Duodenal mucosa (tissue), 2 donors: ENCODE data around the gene VSIG10L2.

ENCODE experiments used
- H3K27ac ChIP-seq: one replicate; pipeline ENCODE4 v1.7.0; 2013; ENCODE audit warnings: low read depth, low read length
- H3K27me3 ChIP-seq, 2 donors: one replicate each; pipeline ENCODE4 v1.7.0; 2013; ENCODE audit warnings: low read length in 2 of 2, control low read depth in 1 of 2; ENCODE audit not compliant: insufficient read depth in 2 of 2, control insufficient read depth in 1 of 2
- H3K36me3 ChIP-seq, 2 donors: one replicate each; pipeline ENCODE4 v1.7.0; 2013; ENCODE audit warnings: low read length in 2 of 2, control low read depth in 1 of 2; ENCODE audit not compliant: insufficient read depth in 2 of 2, control insufficient read depth in 1 of 2
- H3K4me1 ChIP-seq, 2 donors: one replicate each; pipeline ENCODE4 v1.7.0; 2013; ENCODE audit warnings: low read length in 2 of 2, control low read depth in 1 of 2; ENCODE audit not compliant: insufficient read depth in 2 of 2, control insufficient read depth in 1 of 2
- H3K4me3 ChIP-seq, 2 donors: one replicate each; pipeline ENCODE4 v1.7.0; 2013; ENCODE audit warnings: low read length in 2 of 2, low read depth in 1 of 2
- H3K9ac ChIP-seq, 2 donors: one replicate each; pipeline ENCODE4 v1.7.0; 2013; ENCODE audit warnings: low read length in 2 of 2, low read depth in 1 of 2
- H3K9me3 ChIP-seq, 2 donors: one replicate each; pipeline ENCODE4 v1.7.0; 2013; ENCODE audit warnings: low read length in 2 of 2, control low read depth in 1 of 2; ENCODE audit not compliant: control insufficient read depth in 1 of 2

VSIG10L2 gene

GRCh38 chr11:125929445-125930075 is 16.3 kb upstream of the VSIG10L2 start:
- Histone ChIP-seq H3K9me3 (no peaks in the 10 kb centered on the region), H3K4me3 (no peak overlapping the region), H3K27me3 (peaks cover 0 to 3% of the 10 kb centered on the region in 2 donors), H3K4me1 (peaks cover 11 to 17% of the 10 kb centered on the region in 2 donors), H3K36me3 (no peaks in the 10 kb centered on the region), H3K27ac (no peak overlapping the region), H3K9ac (no peak overlapping the region)

- peaks cover 8 to 12% of the 10 kb centered on the region in 2 donors for H3K4me1 ChIP-seq
- H3K36me3 ChIP-seq = no peaks in the 10 kb centered on the region
- H3K27me3 ChIP-seq = peaks cover 0 to 3% of the 10 kb centered on the region in 2 donors
- H3K9me3 ChIP-seq = no peaks in the 10 kb centered on the region
- no peak overlapping the region for H3K4me3 ChIP-seq
- H3K27ac ChIP-seq = no peak overlapping the region
- no peak overlapping the region for H3K9ac ChIP-seq
Measured at GRCh38 chr11:125930076-125930450, 15.8 kb upstream of the VSIG10L2 start.

GRCh38 chr11:125931116-125931515 is 14.7 kb upstream of the VSIG10L2 start:
- Histone ChIP-seq H3K9me3 (no peaks in the 10 kb centered on the region), H3K9ac (no peak overlapping the region), H3K4me3 (no peak overlapping the region), H3K36me3 (no peaks in the 10 kb centered on the region), H3K27ac (no peak overlapping the region), H3K27me3 (peaks cover 0 to 3% of the 10 kb centered on the region in 2 donors), H3K4me1 (peaks cover 0 to 1% of the 10 kb centered on the region in 2 donors)

GRCh38 chr11:125931668-125932067 is 14.2 kb upstream of the VSIG10L2 start:
- Histone ChIP-seq H3K4me3 (no peak overlapping the region), H3K27me3 (peaks cover 0 to 2% of the 10 kb centered on the region in 2 donors), H3K9me3 (no peaks in the 10 kb centered on the region), H3K9ac (no peak overlapping the region), H3K27ac (no peak overlapping the region), H3K36me3 (no peaks in the 10 kb centered on the region), H3K4me1 (no peaks in the 10 kb centered on the region)

GRCh38 chr11:125932301-125932700 is 13.5 kb upstream of the VSIG10L2 start:
- Histone ChIP-seq H3K4me1 (no peaks in the 10 kb centered on the region), H3K4me3 (no peak overlapping the region), H3K9ac (no peak overlapping the region), H3K27ac (no peak overlapping the region), H3K9me3 (no peaks in the 10 kb centered on the region), H3K36me3 (no peaks in the 10 kb centered on the region), H3K27me3 (no peaks in the 10 kb centered on the region)

GRCh38 chr11:125933030-125933813 is 12.6 kb upstream of the VSIG10L2 start:
- no peaks in the 10 kb centered on the region for H3K4me1 ChIP-seq
- no peak overlapping the region for H3K27ac ChIP-seq
- H3K9ac ChIP-seq = no peak overlapping the region
- H3K4me3 ChIP-seq = no peak overlapping the region
- no peaks in the 10 kb centered on the region for H3K9me3 ChIP-seq
- H3K27me3 ChIP-seq = no peaks in the 10 kb centered on the region
- H3K36me3 ChIP-seq = no peaks in the 10 kb centered on the region

DNA sequence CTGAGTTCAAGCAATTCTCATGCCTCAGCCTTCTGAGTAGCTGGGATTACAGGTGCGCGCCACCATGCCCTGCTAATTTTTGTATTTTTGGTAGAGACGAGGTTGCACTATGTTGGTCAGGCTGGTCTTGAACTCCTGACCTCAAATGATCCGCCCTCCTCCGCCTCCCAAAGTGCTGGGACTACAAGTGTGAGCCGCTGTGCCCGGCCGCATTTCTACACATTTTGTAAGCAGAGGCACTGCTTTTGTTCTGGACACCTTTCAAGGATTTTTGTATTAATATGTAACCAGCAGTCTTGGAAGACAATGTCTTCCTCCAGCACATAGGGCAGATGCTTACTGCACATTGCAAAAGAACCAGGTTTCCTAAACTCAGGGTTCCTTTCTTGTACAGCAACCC is 11.4 kb upstream of the VSIG10L2 start:
- no peak overlapping the region for H3K4me3 ChIP-seq
- no peaks in the 10 kb centered on the region for H3K27me3 ChIP-seq
- no peaks in the 10 kb centered on the region for H3K4me1 ChIP-seq
- H3K9ac ChIP-seq = no peak overlapping the region
- no peak overlapping the region for H3K27ac ChIP-seq
- no peaks in the 10 kb centered on the region for H3K36me3 ChIP-seq
- no peaks in the 10 kb centered on the region for H3K9me3 ChIP-seq

DNA sequence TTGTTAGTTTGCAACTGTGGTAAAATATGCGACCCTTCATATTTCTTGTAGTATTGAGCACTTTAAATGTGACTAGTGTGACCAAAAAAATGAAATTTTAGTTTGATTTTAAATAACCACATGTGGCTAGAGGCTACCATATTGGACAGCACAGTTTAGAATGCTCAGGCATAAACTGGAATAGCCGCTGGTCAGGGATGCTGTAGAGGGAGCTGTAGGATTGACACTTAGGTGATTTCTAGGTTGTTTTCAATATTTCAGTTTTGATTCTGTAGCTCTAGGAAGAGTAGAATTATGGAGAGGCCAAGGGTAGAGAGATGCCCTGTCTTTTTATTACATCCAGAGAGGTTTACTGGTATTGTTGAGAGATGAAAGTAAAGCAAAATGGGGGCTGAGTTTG is 10.8 kb upstream of the VSIG10L2 start:
- H3K36me3 ChIP-seq = no peaks in the 10 kb centered on the region
- no peak overlapping the region for H3K4me3 ChIP-seq
- no peaks in the 10 kb centered on the region for H3K4me1 ChIP-seq
- H3K9me3 ChIP-seq = no peaks in the 10 kb centered on the region
- no peak overlapping the region for H3K9ac ChIP-seq
- H3K27ac ChIP-seq = no peak overlapping the region
- no peaks in the 10 kb centered on the region for H3K27me3 ChIP-seq

DNA sequence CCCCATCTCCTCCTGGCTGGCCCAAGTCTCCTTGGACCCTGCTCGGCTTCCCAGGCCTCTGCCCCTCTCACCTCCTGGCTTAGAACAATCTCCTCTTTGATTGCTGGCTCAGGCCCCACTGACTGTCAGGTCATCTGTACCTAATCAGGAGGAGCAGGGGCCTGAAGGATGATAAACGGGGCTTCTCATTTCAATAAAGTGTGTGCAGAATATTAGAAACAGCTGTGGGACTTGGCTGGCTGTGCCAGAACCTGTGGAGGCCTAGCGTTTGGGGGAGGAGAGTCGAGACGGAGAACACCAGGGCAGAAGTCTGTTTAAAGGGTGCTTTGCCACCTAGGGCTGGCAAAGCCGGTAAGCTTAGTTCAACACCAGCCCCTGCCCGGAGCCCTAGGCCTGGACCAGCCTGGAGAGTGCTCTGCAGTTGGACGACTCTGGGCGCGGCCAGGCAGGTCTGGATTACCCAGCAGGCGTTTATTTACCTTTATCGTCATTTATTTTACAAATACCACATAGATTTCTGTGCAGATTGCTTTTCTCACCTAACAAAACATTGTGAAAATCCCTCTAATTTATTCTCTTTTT is 10.1 kb upstream of the VSIG10L2 start:
- Histone ChIP-seq H3K27ac (no peak overlapping the region), H3K4me3 (no peak overlapping the region), H3K36me3 (no peaks in the 10 kb centered on the region), H3K9ac (no peak overlapping the region), H3K27me3 (no peaks in the 10 kb centered on the region), H3K9me3 (no peaks in the 10 kb centered on the region), H3K4me1 (no peaks in the 10 kb centered on the region)

DNA sequence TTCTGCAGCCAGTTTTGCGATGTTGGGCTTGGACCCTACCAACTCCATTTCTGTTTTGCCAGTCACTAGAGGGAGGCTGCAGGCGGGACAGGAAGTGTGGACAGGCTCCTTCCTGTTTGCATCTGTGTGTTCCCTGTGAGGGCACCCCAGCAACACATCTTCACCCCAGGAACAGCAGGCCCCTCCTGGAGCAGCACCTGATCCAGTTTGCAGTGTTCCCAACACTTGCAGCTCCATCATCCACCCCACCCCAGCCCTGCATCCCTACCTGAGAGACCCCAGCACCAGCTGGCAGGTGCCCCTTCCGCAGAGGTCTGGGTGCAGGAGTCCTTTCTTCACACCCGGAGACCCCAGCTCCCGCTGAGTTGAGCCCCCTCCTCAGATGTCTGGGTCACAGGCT is 7.4 kb upstream of the VSIG10L2 start:
- no peaks in the 10 kb centered on the region for H3K9me3 ChIP-seq
- no peaks in the 10 kb centered on the region for H3K4me1 ChIP-seq
- H3K4me3 ChIP-seq = no peak overlapping the region
- H3K36me3 ChIP-seq = no peaks in the 10 kb centered on the region
- no peaks in the 10 kb centered on the region for H3K27me3 ChIP-seq
- H3K9ac ChIP-seq = no peak overlapping the region
- H3K27ac ChIP-seq = no peak overlapping the region
